ENCODE results near the gene TEX10. TPM values are rescaled to one million over a fixed set of nuclear protein-coding genes. Genes with fewer than 3 reads are reported as not detected.
A peak's percentile ranks its signal among the peaks of the same experiment; 100 is the strongest.

Gene TEX10
- 10 to 100 TPM; 10.4 to 16.4 (median 11.2) TPM for total RNA-seq

DNA sequence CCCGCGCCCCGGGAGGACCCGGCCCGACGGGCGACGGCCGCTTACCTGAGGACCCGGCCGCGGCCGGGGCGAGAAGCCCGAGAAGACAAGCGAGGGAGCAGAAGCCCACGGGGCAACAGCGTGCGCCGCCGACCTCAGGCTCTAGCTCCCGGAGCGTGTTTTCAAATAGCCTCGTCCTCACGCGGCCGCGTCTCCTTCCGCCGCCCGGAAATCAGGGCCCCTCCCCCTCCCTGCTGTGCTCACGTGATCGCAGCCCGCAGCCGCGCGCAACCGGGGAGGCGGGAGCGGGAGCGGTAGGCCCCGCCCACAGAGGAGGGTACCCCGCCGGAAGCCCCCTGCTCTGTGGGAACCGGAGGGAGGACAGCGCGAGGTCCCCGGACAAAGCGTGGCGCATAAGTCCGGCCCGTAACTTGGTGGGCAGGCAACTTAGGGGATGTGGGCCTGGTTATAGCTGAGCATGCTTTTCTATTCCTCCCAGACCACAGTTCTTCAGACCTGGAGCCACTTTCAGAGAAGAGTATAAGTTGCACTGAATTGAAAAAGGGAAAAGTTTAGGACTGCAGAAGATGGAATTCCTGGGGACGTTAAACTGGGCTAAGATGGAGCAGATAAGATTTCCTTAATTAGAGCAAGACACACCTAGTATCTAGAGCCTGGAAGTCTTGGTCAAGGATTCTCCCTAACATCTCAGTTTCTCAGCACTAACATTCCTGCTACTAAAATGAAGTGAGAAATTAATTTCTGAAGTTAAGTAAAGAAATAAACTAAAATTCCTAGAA is at the start of gene TEX10:
TSS of gene TEX10 (minus strand) at position 216 of the 779 bp plus-strand sequence. CDS start 3,579 bp downstream, outside the sequence.
- peak; percentile 95 for DNase-seq (ENCODE audit: extremely low spot score)
- Histone ChIP-seq H3K4me3 (peak within 1 kb of the TSS; percentile 79 to 100 (median 92)), H3K27me3 (no peaks in the 10 kb centered on the region), H3K4me1 (peaks cover 10 to 35% (median 29%) of the 10 kb centered on the region in 4 donors), H3K9me3 (no peaks in the 10 kb centered on the region), H3K36me3 (no peaks in the 10 kb centered on the region), H3K27ac (replicated peaks in 1 of 4) (peak within 1 kb of the TSS; percentile 87 to 91 (median 89))
- 3% methylated on average over 9 of the region's 53 CpGs for WGBS
- intact Hi-C loops (cut with DNase I): loop anchor here (5.0 kb wide), 2 partner anchors 74 to 244 kb away; partner anchors contain the start of gene MSANTD3
- no peak for TF ChIP-seq CTCF (IDR thresholded peaks at IDR 0.05)
- TF ChIP-seq POLR2AphosphoS5 (IDR thresholded peaks at IDR 0.05): peak; percentile 86 to 93
- no peak for TF ChIP-seq EP300 (IDR thresholded peaks at IDR 0.05)
- TF ChIP-seq POLR2A (IDR thresholded peaks at IDR 0.05; ENCODE audit: low read depth): peak; percentile 46

GRCh38 chr9:100401042-100401441 is 48.3 kb upstream of the TEX10 start:
- Histone ChIP-seq H3K4me3 (no peak overlapping the region), H3K9me3 (no peaks in the 10 kb centered on the region), H3K36me3 (no peaks in the 10 kb centered on the region), H3K27me3 (peaks cover 0 to 3% (median 0%) of the 10 kb centered on the region in 4 donors), H3K27ac (replicated peaks in 1 of 4) (no peak overlapping the region), H3K4me1 (no peaks in the 10 kb centered on the region)
- TF ChIP-seq CTCF (IDR thresholded peaks at IDR 0.05) (no peak), POLR2A (IDR thresholded peaks at IDR 0.05; ENCODE audit: low read depth) (no peak), POLR2AphosphoS5 (IDR thresholded peaks at IDR 0.05) (no peak), EP300 (IDR thresholded peaks at IDR 0.05) (no peak)
- no peak for DNase-seq (ENCODE audit: extremely low spot score)
- 88% methylated on average over 1 of the region's 1 CpG for WGBS
- intact Hi-C loops (cut with DNase I): no loop called here

GRCh38 chr9:100397529-100398266 is 45.0 kb upstream of the TEX10 start:
- Histone ChIP-seq H3K9me3 (no peaks in the 10 kb centered on the region), H3K36me3 (peaks cover 0 to 4% (median 0%) of the 10 kb centered on the region in 4 donors), H3K27me3 (no peaks in the 10 kb centered on the region), H3K4me3 (no peak overlapping the region), H3K27ac (replicated peaks in 1 of 4) (no peak overlapping the region), H3K4me1 (no peaks in the 10 kb centered on the region)
- 70% methylated on average over 3 of the region's 3 CpGs for WGBS
- no peak for TF ChIP-seq POLR2AphosphoS5 (IDR thresholded peaks at IDR 0.05)
- no peak for TF ChIP-seq POLR2A (IDR thresholded peaks at IDR 0.05; ENCODE audit: low read depth)
- no peak for TF ChIP-seq CTCF (IDR thresholded peaks at IDR 0.05)
- no peak for TF ChIP-seq EP300 (IDR thresholded peaks at IDR 0.05)
- DNase-seq (ENCODE audit: extremely low spot score): no peak
- intact Hi-C loops (cut with DNase I): no loop called here

- Histone ChIP-seq H3K4me3 (no peak overlapping the region), H3K27ac (replicated peaks in 1 of 4) (no peak overlapping the region), H3K4me1 (no peaks in the 10 kb centered on the region), H3K9me3 (no peaks in the 10 kb centered on the region), H3K27me3 (no peaks in the 10 kb centered on the region), H3K36me3 (peaks cover 0 to 4% (median 0%) of the 10 kb centered on the region in 4 donors)
- intact Hi-C loops (cut with DNase I): no loop called here
- WGBS: 96% methylated on average over 9 of the region's 9 CpGs
- TF ChIP-seq EP300 (IDR thresholded peaks at IDR 0.05) (no peak), POLR2A (IDR thresholded peaks at IDR 0.05; ENCODE audit: low read depth) (no peak), POLR2AphosphoS5 (IDR thresholded peaks at IDR 0.05) (no peak), CTCF (IDR thresholded peaks at IDR 0.05) (no peak)
- DNase-seq (ENCODE audit: extremely low spot score): no peak
Observed at GRCh38 chr9:100396769-100397168, 44.0 kb upstream of the TEX10 start.
